HEK293T (cell line): ENCODE results near the gene SDHAF2.
"Not testable (repeated sequence)": the region's sequence is repeated elsewhere in the genome, so short reads cannot be mapped to it uniquely, and the experiment has no call there.

Experiments used
- CTCF ChIA-PET: fragments of 350-600 bp; formaldehyde crosslinking; extraction: SDS; loops from one replicate; lab custom pipeline; 2021; ENCODE audit warnings: antibody characterized with exemption, inconsistent platforms; lab: Yijun Ruan, JAX
- POLR2A ChIA-PET: fragments of 350-600 bp; formaldehyde crosslinking; extraction: SDS; loops from one replicate; lab custom pipeline; 2020; ENCODE audit warnings: antibody characterized with exemption, inconsistent platforms; lab: Yijun Ruan, JAX
- DNase-seq: peaks from one replicate; pipeline ENCODE4 v3.0.0; 2012; ENCODE audit warnings: mixed read lengths; ENCODE audit errors: extremely low spot score
- ARNT ChIP-seq: fragments of 450-650 bp; IDR thresholded peaks from 2 replicates; pipeline ENCODE4 v1.6.1; 2017; ENCODE audit warnings: mild to moderate bottlenecking
- BHLHE40 ChIP-seq: fragments of 450-650 bp; IDR thresholded peaks from 2 replicates; pipeline ENCODE4 v1.6.1; 2016; ENCODE audit warnings: mild to moderate bottlenecking, moderate library complexity, borderline replicate concordance
- CTBP1 ChIP-seq: fragments of 450-650 bp; IDR thresholded peaks from 2 replicates; pipeline ENCODE4 v1.6.1; 2016; ENCODE audit warnings: borderline replicate concordance
- ELF4 ChIP-seq: fragments of 450-650 bp; IDR thresholded peaks from 2 replicates; pipeline ENCODE4 v1.6.1; 2017; ENCODE audit warnings: antibody characterized with exemption
- FOXA1 ChIP-seq: fragments of 450-650 bp; IDR thresholded peaks from 2 replicates; pipeline ENCODE4 v1.6.1; 2016; ENCODE audit warnings: mild to moderate bottlenecking
- FOXK2 ChIP-seq: fragments of 450-650 bp; IDR thresholded peaks from 2 replicates; pipeline ENCODE4 v1.6.1; 2016; ENCODE audit warnings: mild to moderate bottlenecking
- FOXM1 ChIP-seq: fragments of 450-650 bp; IDR thresholded peaks from 2 replicates; pipeline ENCODE4 v1.6.1; 2017; ENCODE audit warnings: mild to moderate bottlenecking, borderline replicate concordance
- HDGF ChIP-seq: fragments of 450-650 bp; IDR thresholded peaks from 2 replicates; pipeline ENCODE4 v1.6.1; 2017; ENCODE audit warnings: antibody characterized with exemption, borderline replicate concordance
- L3MBTL2 ChIP-seq: fragments of 450-650 bp; conservative IDR thresholded peaks from 2 replicates; pipeline ENCODE4 v1.6.1; 2016; ENCODE audit warnings: mild to moderate bottlenecking
- LEF1 ChIP-seq: fragments of 450-650 bp; IDR thresholded peaks from 2 replicates; pipeline ENCODE4 v1.6.1; 2017; ENCODE audit warnings: mild to moderate bottlenecking, borderline replicate concordance
- NFRKB ChIP-seq: fragments of 450-650 bp; IDR thresholded peaks from 2 replicates; pipeline ENCODE4 v1.6.1; 2016; ENCODE audit warnings: mild to moderate bottlenecking, moderate library complexity
- PKNOX1 ChIP-seq: fragments of 450-650 bp; IDR thresholded peaks from 2 replicates; pipeline ENCODE4 v1.6.1; 2016
- SP1 ChIP-seq: fragments of 450-650 bp; IDR thresholded peaks from 2 replicates; pipeline ENCODE4 v1.6.1; 2017
- SUZ12 ChIP-seq: fragments of 450-650 bp; IDR thresholded peaks from 2 replicates; pipeline ENCODE4 v1.6.1; 2016; ENCODE audit warnings: mild to moderate bottlenecking
- TARDBP ChIP-seq: fragments of 450-650 bp; IDR thresholded peaks from 2 replicates; pipeline ENCODE4 v1.6.1; 2016
- ZNF384 ChIP-seq: fragments of 450-650 bp; IDR thresholded peaks from 2 replicates; pipeline ENCODE4 v1.6.1; 2016

SDHAF2 gene

GRCh38 chr11:61422226-61422625 lies 7.7 kb upstream of the SDHAF2 start:
- CTCF ChIA-PET: no interaction called here
- POLR2A ChIA-PET: interaction anchor here (0.9 kb wide), 1 partner anchor 11 kb away, joined by 5 read pairs; no protein-coding TSS in a partner anchor
- DNase-seq: no peak
- no peak for TF ChIP-seq CTBP1
- no peak for TF ChIP-seq HDGF
- TF ChIP-seq L3MBTL2: no peak
- TF ChIP-seq LEF1: no peak
- no peak for TF ChIP-seq SUZ12
- no peak for TF ChIP-seq FOXM1
- TF ChIP-seq ARNT: no peak
- no peak for TF ChIP-seq NFRKB
- no peak for TF ChIP-seq FOXA1
- TF ChIP-seq TARDBP: no peak
- TF ChIP-seq BHLHE40: no peak

- ChIA-PET CTCF (no interaction called here), POLR2A (no interaction called here)
- no peak for TF ChIP-seq PKNOX1
- no peak for TF ChIP-seq TARDBP
- no peak for TF ChIP-seq FOXK2
- no peak for TF ChIP-seq ELF4
- TF ChIP-seq ZNF384: no peak
- no peak for TF ChIP-seq HDGF
- no peak for TF ChIP-seq SUZ12
- no peak for TF ChIP-seq SP1
- DNase-seq: no peak
Observed at GRCh38 chr11:61425367-61426131, 4.4 kb upstream of the SDHAF2 start.

GRCh38 chr11:61429346-61429690 lies 606 bp upstream of the SDHAF2 start:
- no peak for TF ChIP-seq NFRKB
- peak; percentile 1; the same call in 1 of the 2 replicates for TF ChIP-seq PKNOX1
- POLR2A ChIA-PET: interaction anchor here (0.7 to 3.0 kb wide), 20 partner anchors 8 to 1412 kb away, joined by 3 to 20 read pairs (median 4); partner anchors contain the start of genes CYB561A3, DDB1, TKFC and TMEM138
- DNase-seq: peak; percentile 75
- CTCF ChIA-PET: interaction anchor here (1.5 kb wide), 1 partner anchor 93 kb away, joined by 4 read pairs; no protein-coding TSS in a partner anchor

- not testable (repeated sequence) for DNase-seq
- POLR2A ChIA-PET: interaction anchor here (1.3 to 3.0 kb wide), 4 partner anchors 11 to 71 kb away, joined by 3 to 20 read pairs (median 14); partner anchors contain the start of genes CYB561A3, TMEM138 and TMEM216
- CTCF ChIA-PET: interaction anchor here (1.1 kb wide), 1 partner anchor 15 kb away, joined by 4 read pairs; no protein-coding TSS in a partner anchor
Observed at GRCh38 chr11:61430839-61431238, 915 bp downstream of the SDHAF2 start.

GRCh38 chr11:61437496-61437895 lies 7.6 kb downstream of the SDHAF2 start:
- no peak for DNase-seq
- POLR2A ChIA-PET: no interaction called here
- CTCF ChIA-PET: no interaction called here
- TF ChIP-seq PKNOX1: no peak

GRCh38 chr11:61439615-61440014 lies 9.7 kb downstream of the SDHAF2 start:
- DNase-seq: no peak
- POLR2A ChIA-PET: no interaction called here
- no peak for TF ChIP-seq FOXM1
- TF ChIP-seq ELF4: no peak
- TF ChIP-seq SUZ12: no peak
- no peak for TF ChIP-seq LEF1
- TF ChIP-seq FOXA1: no peak
- TF ChIP-seq PKNOX1: no peak
- CTCF ChIA-PET: no interaction called here

GRCh38 chr11:61442616-61443015 lies 12.7 kb downstream of the SDHAF2 start:
- DNase-seq: no peak
- no peak for TF ChIP-seq LEF1
- no peak for TF ChIP-seq SP1
- no peak for TF ChIP-seq PKNOX1
- no peak for TF ChIP-seq BHLHE40
- no peak for TF ChIP-seq FOXM1
- TF ChIP-seq ZNF384: no peak
- POLR2A ChIA-PET: interaction anchor here (2.5 kb wide), 1 partner anchor 13 kb away, joined by 10 read pairs; the partner anchor contains the start of genes CPSF7 and SDHAF2
- CTCF ChIA-PET: interaction anchor here (1.1 kb wide), 1 partner anchor 75 kb away, joined by 3 read pairs; no protein-coding TSS in a partner anchor
